Activated naive CD4-positive, alpha-beta T cell treated with anti-CD3 and anti-CD28 coated beads, Interleukin-2, amount 50 U/mL, for 24 hours (primary cell): ENCODE data around the gene COL4A5.

Experiments used
- H3K27ac Mint-ChIP-seq: one replicate; pipeline ENCODE4 v1.8.0; 2021; ENCODE audit warnings: mild to moderate bottlenecking, mixed read lengths
- H3K27me3 Mint-ChIP-seq: one replicate; pipeline ENCODE4 v1.8.0; 2021; ENCODE audit warnings: mixed read lengths
- H3K36me3 Mint-ChIP-seq: one replicate; pipeline ENCODE4 v1.8.0; 2021; ENCODE audit warnings: mixed read lengths
- H3K4me1 Mint-ChIP-seq: one replicate; pipeline ENCODE4 v1.8.0; 2021; ENCODE audit warnings: mixed read lengths
- H3K4me3 Mint-ChIP-seq: one replicate; pipeline ENCODE4 v1.8.0; 2021; ENCODE audit warnings: mild to moderate bottlenecking, mixed read lengths
- H3K9me3 Mint-ChIP-seq: one replicate; pipeline ENCODE4 v1.8.0; 2021; ENCODE audit warnings: mixed read lengths

The COL4A5 gene

GRCh38 chrX:108740299-108740774 is 300.7 kb downstream of the COL4A5 start:
- H3K4me3 Mint-ChIP-seq, result no peak overlapping the region
- no peaks in the 10 kb centered on the region for H3K36me3 Mint-ChIP-seq

More at GRCh38 chrX:108740299-108740774, 300.7 kb downstream of the COL4A5 start:
- no peaks in the 10 kb centered on the region for H3K4me1 Mint-ChIP-seq
- H3K27ac Mint-ChIP-seq, result no peak overlapping the region
- H3K9me3 Mint-ChIP-seq, result no peaks in the 10 kb centered on the region
- H3K27me3 Mint-ChIP-seq, result peaks cover 8% of the 10 kb centered on the region
